Measurements from ENCODE around the gene RCBTB2. TPM values are rescaled to one million over a fixed set of nuclear protein-coding genes. Genes with fewer than 3 reads are reported as not detected.
"Not testable (repeated sequence)": the region's sequence is repeated elsewhere in the genome, so short reads cannot be mapped to it uniquely, and the experiment has no call there.

RCBTB2 gene
- total RNA-seq (2014; rRNA removed; shearing (Covaris generic)) (8.0 and 20.4 TPM in 2 replicates), polyA plus RNA-seq (2016; fragmentation: Nextera tagmentation; extraction: Ambion mirVana) (9.1 and 9.4 TPM in 2 replicates)

- no peaks in the 10 kb centered on the region for H3K9me3 ChIP-seq (ENCODE audit: low read depth)
- H3K36me3 ChIP-seq (ENCODE audit: low read depth): no peaks in the 10 kb centered on the region
- 0 out of 2 replicates have a peak, but pooled peaks cover 3% of the 10 kb centered on the region for H3K4me1 ChIP-seq (ENCODE audit: insufficient read depth)
- peak; percentile 98 for DNase-seq
- peak within 1 kb of the TSS; percentile 82 for H3K27ac ChIP-seq
- no peaks in the 10 kb centered on the region for H4K20me1 ChIP-seq (ENCODE audit: insufficient read depth)
- peak within 1 kb of the TSS; percentile 88 for H3K4me3 ChIP-seq
- 1% methylated on average over 49 to 57 of the region's 84 CpGs for WGBS, 2 experiments (ENCODE audit: low coverage in 1 of 2, low lambda C conversion rate in 2 of 2, missing lambda C conversion rate in 2 of 2)
- H3K79me2 ChIP-seq (ENCODE audit: insufficient read depth): peaks cover 18% of the 10 kb centered on the region
- peak within 1 kb of the TSS; percentile 91 for H3K4me2 ChIP-seq (ENCODE audit: unreplicated experiment)
- H3F3A ChIP-seq (ENCODE audit: insufficient read depth): peaks cover 15% of the 10 kb centered on the region
- no peaks in the 10 kb centered on the region for H3K9me2 ChIP-seq (ENCODE audit: insufficient read depth)
- peak within 1 kb of the TSS; percentile 92 for H3K9ac ChIP-seq
- in situ Hi-C loops (cut with MboI): no loop called here
- TF ChIP-seq EZH2phosphoT487 (IDR thresholded peaks at IDR 0.05; ENCODE audit: insufficient read depth, low read depth) (no peak), EZH2 (IDR thresholded peaks at IDR 0.05; ENCODE audit: insufficient read depth, poor library complexity, severe bottlenecking) (no peak)
- peak within 1 kb of the TSS; percentile 94 for H2AFZ ChIP-seq
- H3K27me3 ChIP-seq (replicated peaks; ENCODE audit: insufficient read depth): no peaks in the 10 kb centered on the region
Observed at GRCh38 chr13:48532506-48533499, at the start of gene RCBTB2. TSS of gene RCBTB2 (minus strand) at chr13:48533080. CDS start at chr13:48521939, 11,141 bp downstream.

- Histone ChIP-seq H3K9me3 (ENCODE audit: low read depth) (no peaks in the 10 kb centered on the region), H3K9ac (no peak overlapping the region), H4K20me1 (ENCODE audit: insufficient read depth) (no peaks in the 10 kb centered on the region), H3K27me3 (replicated peaks; ENCODE audit: insufficient read depth) (no peaks in the 10 kb centered on the region), H2AFZ (no peak overlapping the region), H3K4me3 (no peak overlapping the region), H3K79me2 (ENCODE audit: insufficient read depth) (no peaks in the 10 kb centered on the region), H3K27ac (no peak overlapping the region), H3K36me3 (ENCODE audit: low read depth) (no peaks in the 10 kb centered on the region), H3K9me2 (ENCODE audit: insufficient read depth) (no peaks in the 10 kb centered on the region), H3F3A (ENCODE audit: insufficient read depth) (no peaks in the 10 kb centered on the region), H3K4me1 (ENCODE audit: insufficient read depth) (peaks cover 6% of the 10 kb centered on the region), H3K4me2 (ENCODE audit: unreplicated experiment) (no peak overlapping the region)
- in situ Hi-C loops (cut with MboI): loop anchor here (10.0 kb wide), 2 partner anchors 247 to 457 kb away; no protein-coding TSS in a partner anchor
- 84 to 88% methylated on average over 3 of the region's 3 CpGs for WGBS, 2 experiments (ENCODE audit: low coverage in 1 of 2, low lambda C conversion rate in 2 of 2, missing lambda C conversion rate in 2 of 2)
- no peak for TF ChIP-seq EZH2phosphoT487 (IDR thresholded peaks at IDR 0.05; ENCODE audit: insufficient read depth, low read depth)
- no peak for TF ChIP-seq EZH2 (IDR thresholded peaks at IDR 0.05; ENCODE audit: insufficient read depth, poor library complexity, severe bottlenecking)
- no peak for DNase-seq
Observed at GRCh38 chr13:48582084-48582483, 49.2 kb upstream of the RCBTB2 start.

GRCh38 chr13:48580896-48581295, 48.0 kb upstream of the RCBTB2 start:
- 72 to 77% methylated on average over 6 of the region's 6 CpGs for WGBS, 2 experiments (ENCODE audit: low coverage in 1 of 2, low lambda C conversion rate in 2 of 2, missing lambda C conversion rate in 2 of 2)
- Histone ChIP-seq H2AFZ (no peak overlapping the region), H3F3A (ENCODE audit: insufficient read depth) (no peaks in the 10 kb centered on the region), H3K9me3 (ENCODE audit: low read depth) (no peaks in the 10 kb centered on the region), H3K27me3 (replicated peaks; ENCODE audit: insufficient read depth) (no peaks in the 10 kb centered on the region), H3K9me2 (ENCODE audit: insufficient read depth) (no peaks in the 10 kb centered on the region), H3K4me3 (no peak overlapping the region), H3K27ac (no peak overlapping the region), H3K36me3 (ENCODE audit: low read depth) (no peaks in the 10 kb centered on the region), H3K9ac (no peak overlapping the region), H3K79me2 (ENCODE audit: insufficient read depth) (no peaks in the 10 kb centered on the region), H3K4me2 (ENCODE audit: unreplicated experiment) (no peak overlapping the region), H4K20me1 (ENCODE audit: insufficient read depth) (no peaks in the 10 kb centered on the region), H3K4me1 (ENCODE audit: insufficient read depth) (no peaks in the 10 kb centered on the region)
- in situ Hi-C loops (cut with MboI): loop anchor here (10.0 kb wide), 2 partner anchors 246 to 456 kb away; no protein-coding TSS in a partner anchor
- DNase-seq: peak; percentile 24
- TF ChIP-seq EZH2 (IDR thresholded peaks at IDR 0.05; ENCODE audit: insufficient read depth, poor library complexity, severe bottlenecking): no peak
- no peak for TF ChIP-seq EZH2phosphoT487 (IDR thresholded peaks at IDR 0.05; ENCODE audit: insufficient read depth, low read depth)

GRCh38 chr13:48580185-48580803, 47.4 kb upstream of the RCBTB2 start:
- Histone ChIP-seq H2AFZ (no peak overlapping the region), H3K4me2 (ENCODE audit: unreplicated experiment) (no peak overlapping the region), H3K27ac (no peak overlapping the region), H3K4me3 (no peak overlapping the region), H3K9ac (no peak overlapping the region), H3K9me3 (ENCODE audit: low read depth) (no peaks in the 10 kb centered on the region), H3K36me3 (ENCODE audit: low read depth) (no peaks in the 10 kb centered on the region), H3K79me2 (ENCODE audit: insufficient read depth) (no peaks in the 10 kb centered on the region), H3K9me2 (ENCODE audit: insufficient read depth) (no peaks in the 10 kb centered on the region), H3F3A (ENCODE audit: insufficient read depth) (no peaks in the 10 kb centered on the region), H3K27me3 (replicated peaks; ENCODE audit: insufficient read depth) (no peaks in the 10 kb centered on the region), H4K20me1 (ENCODE audit: insufficient read depth) (no peaks in the 10 kb centered on the region), H3K4me1 (ENCODE audit: insufficient read depth) (no peaks in the 10 kb centered on the region)
- in situ Hi-C loops (cut with MboI): loop anchor here (10.0 kb wide), 2 partner anchors 245 to 455 kb away; no protein-coding TSS in a partner anchor
- 38 to 43% methylated on average over 8 of the region's 8 CpGs for WGBS, 2 experiments (ENCODE audit: low coverage in 1 of 2, low lambda C conversion rate in 2 of 2, missing lambda C conversion rate in 2 of 2)
- no peak for TF ChIP-seq EZH2phosphoT487 (IDR thresholded peaks at IDR 0.05; ENCODE audit: insufficient read depth, low read depth)
- no peak for TF ChIP-seq EZH2 (IDR thresholded peaks at IDR 0.05; ENCODE audit: insufficient read depth, poor library complexity, severe bottlenecking)
- peak; percentile 68 for DNase-seq

- H2AFZ ChIP-seq; H3K9me2 ChIP-seq (ENCODE audit: insufficient read depth); H3K36me3 ChIP-seq (ENCODE audit: low read depth); H3K4me1 ChIP-seq (ENCODE audit: insufficient read depth); H3K27me3 ChIP-seq (replicated peaks; ENCODE audit: insufficient read depth); H3K4me2 ChIP-seq (ENCODE audit: unreplicated experiment); H3K9me3 ChIP-seq (ENCODE audit: low read depth); H3F3A ChIP-seq (ENCODE audit: insufficient read depth); DNase-seq; H3K9ac ChIP-seq; H4K20me1 ChIP-seq (ENCODE audit: insufficient read depth); H3K79me2 ChIP-seq (ENCODE audit: insufficient read depth); H3K4me3 ChIP-seq; H3K27ac ChIP-seq: not testable (repeated sequence)
- in situ Hi-C loops (cut with MboI): loop anchor here (10.0 kb wide), 2 partner anchors 245 to 455 kb away; no protein-coding TSS in a partner anchor
- 100% methylated on average over 1 of the region's 1 CpG for WGBS, 2 experiments (ENCODE audit: low coverage in 1 of 2, low lambda C conversion rate in 2 of 2, missing lambda C conversion rate in 2 of 2)
Observed at GRCh38 chr13:48579919-48580180, 47.0 kb upstream of the RCBTB2 start.

All from GM23248 (cell line).